Bronchial epithelial cell (primary cell): ENCODE data around the gene DCDC1. TPM values are rescaled to one million over a fixed set of nuclear protein-coding genes. Genes with fewer than 3 reads are reported as not detected.

Experiments
- DNase-seq: peaks from one replicate; pipeline ENCODE4 v3.0.0-alpha.2; 2010; ENCODE audit warnings: low read depth
- FAIRE-seq: peaks from 2 replicates; lab custom pipeline; 2011; peaks lifted over from hg19 to GRCh38; lab: Jason Lieb, UNC
- H3K27me3 ChIP-seq: 2 replicates; pipeline ENCODE4 v1.5.1; 2011; ENCODE audit warnings: low read length; ENCODE audit not compliant: control insufficient read depth, insufficient read depth
- H3K36me3 ChIP-seq: 2 replicates; pipeline ENCODE4 v1.5.1; 2011; ENCODE audit warnings: low read length; ENCODE audit not compliant: control insufficient read depth, insufficient read depth
- H3K4me3 ChIP-seq: 2 replicates; pipeline ENCODE4 v1.5.1; 2011; ENCODE audit warnings: mild to moderate bottlenecking, low read depth, low read length, control low read depth
- total RNA-seq: library from RNA; depleted of rRNA; stranded (reverse); fragments of >200 nt; gene quantifications from 2 replicates; pipeline ENCODE4 v1.2.1, GENCODE V29; 2014
- TF ChIP-seq, protein P1 (sequence below): IDR thresholded peaks from 2 replicates; pipeline ENCODE4 v1.5.1; 2011; ENCODE audit warnings: mild to moderate bottlenecking, moderate library complexity, low read length, control low read depth, inconsistent platforms; ENCODE audit not compliant: insufficient read depth, severe bottlenecking

DCDC1 gene
- total RNA-seq, 1 donor from 2014 or later: not detected

DNA sequence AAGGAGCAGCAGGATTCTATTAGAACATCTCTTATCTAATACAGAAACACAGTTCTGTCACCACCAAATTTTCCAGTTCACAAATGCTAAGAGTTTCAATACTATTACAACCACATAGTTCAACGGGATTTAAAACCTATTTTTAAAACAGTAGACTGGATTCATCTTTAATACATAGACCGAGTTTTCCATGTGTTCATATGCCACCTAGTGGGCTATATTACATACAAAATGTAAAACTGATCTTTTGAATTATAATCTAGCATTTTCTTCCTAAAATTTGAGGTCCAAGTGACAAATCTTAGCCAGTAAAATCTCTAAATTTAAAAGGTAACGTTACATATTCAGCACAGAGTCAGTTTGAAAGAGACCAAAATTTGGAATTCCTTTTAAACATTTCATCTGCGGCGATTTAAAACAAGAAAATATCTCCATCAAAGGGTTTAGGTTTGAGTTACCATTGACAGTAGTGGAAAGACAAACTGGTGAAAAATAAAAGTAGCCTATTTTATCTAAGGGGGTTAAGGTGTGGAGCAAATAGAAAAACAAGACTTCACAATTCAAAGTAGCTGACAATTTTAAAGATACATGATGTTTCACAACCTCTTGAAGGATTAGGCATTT, 514.0 kb downstream of the DCDC1 start:
- DNase-seq (peak; percentile 22), FAIRE-seq (no peak)
- Histone ChIP-seq H3K4me3 (no peak overlapping the region), H3K27me3 (no peaks in the 10 kb centered on the region), H3K36me3 (no peaks in the 10 kb centered on the region)
- TF ChIP-seq, protein P1, sequence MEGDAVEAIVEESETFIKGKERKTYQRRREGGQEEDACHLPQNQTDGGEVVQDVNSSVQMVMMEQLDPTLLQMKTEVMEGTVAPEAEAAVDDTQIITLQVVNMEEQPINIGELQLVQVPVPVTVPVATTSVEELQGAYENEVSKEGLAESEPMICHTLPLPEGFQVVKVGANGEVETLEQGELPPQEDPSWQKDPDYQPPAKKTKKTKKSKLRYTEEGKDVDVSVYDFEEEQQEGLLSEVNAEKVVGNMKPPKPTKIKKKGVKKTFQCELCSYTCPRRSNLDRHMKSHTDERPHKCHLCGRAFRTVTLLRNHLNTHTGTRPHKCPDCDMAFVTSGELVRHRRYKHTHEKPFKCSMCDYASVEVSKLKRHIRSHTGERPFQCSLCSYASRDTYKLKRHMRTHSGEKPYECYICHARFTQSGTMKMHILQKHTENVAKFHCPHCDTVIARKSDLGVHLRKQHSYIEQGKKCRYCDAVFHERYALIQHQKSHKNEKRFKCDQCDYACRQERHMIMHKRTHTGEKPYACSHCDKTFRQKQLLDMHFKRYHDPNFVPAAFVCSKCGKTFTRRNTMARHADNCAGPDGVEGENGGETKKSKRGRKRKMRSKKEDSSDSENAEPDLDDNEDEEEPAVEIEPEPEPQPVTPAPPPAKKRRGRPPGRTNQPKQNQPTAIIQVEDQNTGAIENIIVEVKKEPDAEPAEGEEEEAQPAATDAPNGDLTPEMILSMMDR: no peak

DNA sequence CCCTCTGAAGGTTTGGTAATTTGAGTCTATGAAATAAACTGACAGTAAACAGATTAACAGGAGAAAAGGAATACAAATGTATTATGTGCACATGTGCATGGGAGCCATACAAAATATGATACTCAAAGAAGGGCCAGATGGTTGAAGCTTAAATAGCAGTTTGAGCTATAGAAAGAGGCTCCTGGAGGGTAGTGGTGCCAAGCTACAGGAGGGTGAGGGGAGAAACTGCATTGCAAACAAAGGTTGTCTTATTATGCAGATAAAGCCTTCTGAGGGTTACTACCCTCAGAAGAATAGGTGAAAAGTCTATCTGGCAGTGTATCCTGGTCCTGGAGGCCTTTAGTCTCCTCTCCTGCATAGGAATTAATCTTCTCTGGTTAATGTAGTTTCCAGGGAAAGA, 516.1 kb downstream of the DCDC1 start:
- no peaks in the 10 kb centered on the region for H3K27me3 ChIP-seq
- no peak for FAIRE-seq

DNA sequence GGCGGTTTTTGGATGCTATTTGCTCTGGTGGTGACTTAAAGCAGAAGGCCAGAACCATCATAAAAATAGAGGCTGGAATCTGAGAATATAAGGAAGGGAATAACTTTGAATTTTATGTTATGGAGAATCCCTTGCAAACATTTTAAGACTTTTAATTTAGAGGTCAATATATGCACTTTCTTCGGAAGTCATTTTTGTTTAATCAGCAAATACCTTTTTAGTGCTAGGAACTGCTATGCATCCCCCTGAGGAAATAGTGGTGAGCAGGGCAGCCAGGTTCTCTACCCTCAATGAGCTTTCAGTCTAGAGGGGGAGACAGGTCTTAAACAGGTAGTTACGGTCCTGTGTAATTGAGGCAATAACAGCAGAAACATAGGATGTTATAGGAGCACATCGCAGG, 516.9 kb downstream of the DCDC1 start:
- DNase-seq: no peak
- TF ChIP-seq, protein P1: no peak
- Histone ChIP-seq H3K27me3 (no peaks in the 10 kb centered on the region), H3K36me3 (no peaks in the 10 kb centered on the region), H3K4me3 (no peak overlapping the region)
- FAIRE-seq: no peak

More for the DNA sequence above, 516.1 kb downstream of the DCDC1 start:
- DNase-seq: no peak
- H3K36me3 ChIP-seq: no peaks in the 10 kb centered on the region
- H3K4me3 ChIP-seq: no peak overlapping the region
- TF ChIP-seq, protein P1: no peak

DNA sequence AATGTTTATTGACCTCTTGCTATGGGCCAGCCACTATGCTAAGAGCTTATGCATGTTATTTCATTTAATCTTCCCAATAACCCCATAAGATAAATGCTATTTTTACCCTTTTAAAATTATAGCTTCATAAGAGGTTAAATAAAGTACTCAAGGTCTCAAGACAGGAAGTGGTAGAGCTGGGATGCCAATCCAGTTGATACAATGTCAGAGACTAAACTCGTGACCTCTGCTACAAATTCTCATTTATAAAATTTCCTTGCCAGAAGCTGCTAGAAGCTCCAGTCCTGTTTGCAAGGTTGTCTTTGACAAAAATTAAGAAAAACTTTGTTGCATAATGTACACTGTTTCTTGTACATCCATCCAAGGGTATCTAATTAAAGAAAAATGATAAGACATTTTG, 517.4 kb downstream of the DCDC1 start:
- H3K36me3 ChIP-seq: no peaks in the 10 kb centered on the region
- H3K27me3 ChIP-seq: no peaks in the 10 kb centered on the region
- TF ChIP-seq, protein P1: no peak
- no peak for FAIRE-seq
- no peak overlapping the region for H3K4me3 ChIP-seq
- no peak for DNase-seq

GRCh38 chr11:30837252-30837651, 532.3 kb downstream of the DCDC1 start:
- FAIRE-seq: no peak
- no peak overlapping the region for H3K4me3 ChIP-seq
- no peaks in the 10 kb centered on the region for H3K27me3 ChIP-seq
- no peaks in the 10 kb centered on the region for H3K36me3 ChIP-seq
- TF ChIP-seq, protein P1: no peak
- DNase-seq: no peak

- DNase-seq (no peak), FAIRE-seq (no peak)
- H3K4me3 ChIP-seq: no peak overlapping the region
- no peaks in the 10 kb centered on the region for H3K27me3 ChIP-seq
- TF ChIP-seq, protein P1: no peak
- H3K36me3 ChIP-seq: no peaks in the 10 kb centered on the region
These were observed 536.7 kb downstream of the DCDC1 start for GRCh38 chr11:30832831-30833230.
